Heart left ventricle (tissue), 16 donors: ENCODE measurements around the gene R3HDM2. TPM values are rescaled to one million over a fixed set of nuclear protein-coding genes. Genes with fewer than 3 reads are reported as not detected.

Experiments used
- ATAC-seq, 4 donors: fragments of 200-7000 bp; cut with Tn5 transposase; one replicate each; pipeline ENCODE4 v1.9.1; 2020 to 2022; ENCODE audit warnings: moderate library complexity in 4 of 4, mild to moderate bottlenecking in 3 of 4, moderate number of reproducible peaks in 1 of 4
- DNase-seq, 5 donors: peaks; one replicate each; pipeline ENCODE4 v3.0.0-alpha.2; 2020
- H3K27ac ChIP-seq, 12 donors: fragments of 200-600 bp; sonication (generic) in 4 of 12; one replicate each; pipeline versions ENCODE4 v1.5.0 to v1.8.0; 2016 to 2022; ENCODE audit warnings: mild to moderate bottlenecking in 2 of 12
- H3K27me3 ChIP-seq, 9 donors: fragments of 200-600 bp; sonication (generic) in 2 of 9; one replicate each; pipeline versions ENCODE4 v1.5.1 to v1.8.0; 2016 to 2022; ENCODE audit warnings: mild to moderate bottlenecking in 3 of 9
- H3K36me3 ChIP-seq, 9 donors: fragments of 200-600 bp; sonication (generic) in 2 of 9; one replicate each; pipeline versions ENCODE4 v1.5.0 to v1.8.0; 2018 to 2022; ENCODE audit warnings: mild to moderate bottlenecking in 2 of 9
- H3K4me1 ChIP-seq, 12 donors: fragments of 200-600 bp; sonication (generic) in 4 of 12; one replicate each; pipeline versions ENCODE4 v1.5.0 to v1.8.0; 2016 to 2022; ENCODE audit warnings: mild to moderate bottlenecking in 3 of 12
- H3K4me3 ChIP-seq, 12 donors: fragments of 200-600 bp; sonication (generic) in 4 of 12; one replicate each; pipeline versions ENCODE4 v1.5.0 to v1.8.0; 2017 to 2022; ENCODE audit warnings: mild to moderate bottlenecking in 9 of 12, moderate library complexity in 4 of 12
- H3K9me3 ChIP-seq, 12 donors: fragments of 200-600 bp; sonication (generic) in 4 of 12; one replicate each; pipeline versions ENCODE4 v1.5.0 to v1.8.0; 2016 to 2022; ENCODE audit warnings: mild to moderate bottlenecking in 1 of 12
- CTCF ChIP-seq, 12 donors: fragments of 200-600 bp; sonication (generic) in 4 of 12; IDR thresholded peaks; one replicate each; pipeline versions ENCODE4 v1.5.0 to v1.8.0; 2018 to 2022; ENCODE audit warnings: antibody characterized with exemption in 12 of 12, mild to moderate bottlenecking in 5 of 12
- POLR2A ChIP-seq, 2 donors: fragments of 450-650 bp; IDR thresholded peaks; one replicate each; pipeline ENCODE4 v1.6.1; 2017; ENCODE audit warnings: antibody characterized with exemption in 2 of 2, mild to moderate bottlenecking in 2 of 2, moderate library complexity in 2 of 2
- WGBS, 4 donors: extraction: QIAGEN DNeasy Blood & Tissue Kit in 2 of 4; methylation state at CpG; one replicate each; pipeline versions ENCODE4 v1.1.5 to v1.1.7; 2013 to 2018; 5-methylcytosine and 5-hydroxymethylcytosine counted together
- intact Hi-C, 10 donors: fragments of 100-400 bp; cut with DNase I; formaldehyde crosslinking; loops; one replicate each; pipeline versions ENCODE4 v1.11.1 to v1.14.2; 2022
- polyA plus RNA-seq, 2 donors: library from polyadenylated mRNA; stranded (reverse); fragments of 200-250 nt; gene quantifications; one replicate each; pipeline ENCODE4 v1.2.3, GENCODE V29; 2013
- total RNA-seq, 9 donors: library from RNA; depleted of rRNA in 2 of 9; stranded (reverse); fragments of >200 nt in 2 of 9; fragmentation: NEBNext Ultra II Directional in 3 of 9; extraction: Animal tissue kit (Norgen Biotek cat#: 25700) in 3 of 9; gene quantifications; one replicate each; pipeline versions ENCODE4 v1.1.0 to v1.2.4, GENCODE V29; 2016 to 2023
- donor health status: ischemic (EF 13 %, LVEDD 7.1; RV severe dilation, severe dysfunction).
- donor health status: healthy with polysubstance abuse.
- donor health status: DM: no; HTN: yes; CAD: no.
- donor health status: DM: no; HTN: no; CAD: no.
- donor health status: ischemic (EF 25% LVEDD 6.9; RV normal size, moderate dysfunction).
- donor health status: ischemic (EF 25% LVEDD 5.7; RV mildly dilated, moderate dysfunction).
- donor health status: healthy.
- donor health status: DM: yes; HTN: yes; CAD: no.
- donor health status: ischemic (EF 35%, LVEDD 5.7; RV mildly dilated, moderate dysfunction).
- donor health status: nonischemic (EF 11% LVEDD 7.7; RV severe dilation, severe dysfunction).
- donor health status: DM: yes; HTN: yes; CAD: no.
- donor health status: PGD.
- donor health status: ischemic (EF 29% LVEDD 5.4; RV normal size, mild dysfunction).
- donor health status: nonischemic (EF 23%, LVEDD 6.1; RV moderate dilation, normal function).

The R3HDM2 gene
- total and polyA plus RNA-seq, 11 donors, result 12.7 to 102 (median 59.8) TPM

- Histone ChIP-seq H3K27ac (no peak overlapping the region), H3K9me3 (no peaks in the 10 kb centered on the region), H3K36me3 (peaks cover 0 to 28% (median 20%) of the 10 kb centered on the region in 9 donors), H3K4me1 (peaks cover 8 to 45% (median 33%) of the 10 kb centered on the region in 12 donors), H3K27me3 (peaks cover 7 to 56% (median 37%) of the 10 kb centered on the region in 9 donors), H3K4me3 (no peak overlapping the region)
- DNase-seq (no peak), ATAC-seq (no peak)
- TF ChIP-seq POLR2A (IDR thresholded peaks at IDR 0.05) (no peak), CTCF (IDR thresholded peaks at IDR 0.05) (no peak)
- WGBS, 4 donors, result 29 to 41% (median 39%) methylated on average over 9 to 11 of the region's 11 CpGs
- intact Hi-C loops, result loop anchor here in 6 of 10 donors (2.0 to 5.0 kb wide), 5 partner anchors 16 to 242 kb away; partner anchors contain the start of genes GLI1 (in 1 of the 6) and INHBE (in 1 of the 6)
These were observed 215.8 kb downstream of the R3HDM2 start for GRCh38 chr12:57215065-57215464.

GRCh38 chr12:57214398-57214781, 216.5 kb downstream of the R3HDM2 start:
- Histone ChIP-seq H3K27ac (no peak overlapping the region), H3K36me3 (peaks cover 0 to 35% (median 24%) of the 10 kb centered on the region in 9 donors), H3K4me1 (peaks cover 8 to 49% (median 33%) of the 10 kb centered on the region in 12 donors), H3K4me3 (no peak overlapping the region), H3K27me3 (peaks cover 3 to 49% (median 31%) of the 10 kb centered on the region in 9 donors), H3K9me3 (no peaks in the 10 kb centered on the region)
- 2 to 5% (median 3%) methylated on average over 14 of the region's 14 CpGs for WGBS, 4 donors
- peak; percentile 56 to 78 (median 69) for TF ChIP-seq CTCF (IDR thresholded peaks at IDR 0.05)
- TF ChIP-seq POLR2A (IDR thresholded peaks at IDR 0.05), result no peak
- peak in 4 of 5 donors; percentile 55 to 79 (median 71) for DNase-seq
- intact Hi-C loops, result loop anchor here in 8 of 10 donors (1.0 to 5.0 kb wide), 8 partner anchors 16 to 243 kb away; partner anchors contain the start of genes GLI1 (in 1 of the 8) and INHBE (in 1 of the 8)
- ATAC-seq, result peak; percentile 18 to 68 (median 56)

- H3K9me3 ChIP-seq, result no peaks in the 10 kb centered on the region
- ATAC-seq (peak in 1 of 4 donors; percentile 0), DNase-seq (no peak)
- no peak for TF ChIP-seq CTCF (IDR thresholded peaks at IDR 0.05)
- TF ChIP-seq POLR2A (IDR thresholded peaks at IDR 0.05), result no peak
- peak overlapping the region in 3 of 12 donors; percentile 27 to 58 (median 54) for H3K27ac ChIP-seq
- intact Hi-C loops, result loop anchor here (1.0 to 5.0 kb wide), 11 partner anchors 17 to 248 kb away; partner anchors contain the start of genes GLI1 (in 1 of the 10) and INHBE (in 1 of the 10)
- peaks cover 0 to 40% (median 24%) of the 10 kb centered on the region in 9 donors for H3K36me3 ChIP-seq
- H3K27me3 ChIP-seq, result peaks cover 3 to 44% (median 27%) of the 10 kb centered on the region in 9 donors
- H3K4me3 ChIP-seq, result no peak overlapping the region
- peaks cover 8 to 54% (median 37%) of the 10 kb centered on the region in 12 donors for H3K4me1 ChIP-seq
- 62 to 71% (median 63%) methylated on average over 4 of the region's 4 CpGs for WGBS, 4 donors
These were observed 217.0 kb downstream of the R3HDM2 start for GRCh38 chr12:57213763-57214397.
